ENCODE results near the gene IKBKE. TPM values are rescaled to one million over a fixed set of nuclear protein-coding genes. Genes with fewer than 3 reads are reported as not detected.

Gene IKBKE
- total RNA-seq, 1 donor from 2014 or later, result 2.9 TPM

GRCh38 chr1:206489980-206490770 lies 19.9 kb downstream of the IKBKE start:
- Histone ChIP-seq H3K36me3 (ENCODE audit: control insufficient read depth, insufficient read depth, low read length) (peaks cover 26% of the 10 kb centered on the region), H3K27me3 (ENCODE audit: control insufficient read depth, insufficient read depth, low read length) (no peaks in the 10 kb centered on the region), H3K4me3 (ENCODE audit: low read depth, low read length) (no peak overlapping the region)
- TF ChIP-seq CTCF (IDR thresholded peaks at IDR 0.05; ENCODE audit: insufficient read depth, low read length, severe bottlenecking), result peak; percentile 99
- no peak for FAIRE-seq
- DNase-seq (ENCODE audit: low read depth), result peak; percentile 47

- no peak for TF ChIP-seq CTCF (IDR thresholded peaks at IDR 0.05; ENCODE audit: insufficient read depth, low read length, severe bottlenecking)
- Histone ChIP-seq H3K36me3 (ENCODE audit: control insufficient read depth, insufficient read depth, low read length) (peaks cover 26% of the 10 kb centered on the region), H3K4me3 (ENCODE audit: low read depth, low read length) (no peak overlapping the region), H3K27me3 (ENCODE audit: control insufficient read depth, insufficient read depth, low read length) (no peaks in the 10 kb centered on the region)
- no peak for FAIRE-seq
- DNase-seq (ENCODE audit: low read depth), result no peak
Measured at GRCh38 chr1:206490771-206491405, 20.6 kb downstream of the IKBKE start.

DNA sequence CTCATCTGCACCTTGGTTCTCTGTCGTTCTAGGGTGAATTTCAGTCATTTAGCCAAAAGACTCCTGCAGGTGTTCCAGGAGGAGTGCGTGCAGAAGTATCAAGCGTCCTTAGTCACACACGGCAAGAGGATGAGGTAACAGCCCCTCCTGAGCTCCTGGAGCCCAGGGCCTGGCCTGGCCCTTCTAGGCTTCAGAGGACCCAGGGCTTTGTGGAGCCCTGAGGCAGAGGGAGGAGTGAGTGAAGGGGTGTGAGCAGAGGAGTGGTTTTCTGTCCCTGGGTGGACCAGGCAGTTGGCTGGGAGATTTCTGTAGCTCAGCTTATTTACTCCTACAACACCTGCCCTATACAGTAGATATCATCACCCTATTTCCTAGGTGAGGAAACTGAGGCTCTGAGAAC lies 21.3 kb downstream of the IKBKE start:
- Histone ChIP-seq H3K27me3 (ENCODE audit: control insufficient read depth, insufficient read depth, low read length) (no peaks in the 10 kb centered on the region), H3K4me3 (ENCODE audit: low read depth, low read length) (no peak overlapping the region), H3K36me3 (ENCODE audit: control insufficient read depth, insufficient read depth, low read length) (peaks cover 26% of the 10 kb centered on the region)
- DNase-seq (ENCODE audit: low read depth) (no peak), FAIRE-seq (no peak)
- TF ChIP-seq CTCF (IDR thresholded peaks at IDR 0.05; ENCODE audit: insufficient read depth, low read length, severe bottlenecking), result no peak

- Histone ChIP-seq H3K4me3 (ENCODE audit: low read depth, low read length) (no peak overlapping the region), H3K36me3 (ENCODE audit: control insufficient read depth, insufficient read depth, low read length) (peaks cover 24% of the 10 kb centered on the region), H3K27me3 (ENCODE audit: control insufficient read depth, insufficient read depth, low read length) (no peaks in the 10 kb centered on the region)
- FAIRE-seq (no peak), DNase-seq (ENCODE audit: low read depth) (no peak)
- no peak for TF ChIP-seq CTCF (IDR thresholded peaks at IDR 0.05; ENCODE audit: insufficient read depth, low read length, severe bottlenecking)
Measured at GRCh38 chr1:206492589-206492988, 22.3 kb downstream of the IKBKE start.

GRCh38 chr1:206493279-206493678 lies 23.0 kb downstream of the IKBKE start:
- peaks cover 20% of the 10 kb centered on the region for H3K36me3 ChIP-seq (ENCODE audit: control insufficient read depth, insufficient read depth, low read length)
- no peak for TF ChIP-seq CTCF (IDR thresholded peaks at IDR 0.05; ENCODE audit: insufficient read depth, low read length, severe bottlenecking)
- FAIRE-seq, result no peak

More at GRCh38 chr1:206493279-206493678, 23.0 kb downstream of the IKBKE start:
- Histone ChIP-seq H3K4me3 (ENCODE audit: low read depth, low read length) (no peak overlapping the region), H3K27me3 (ENCODE audit: control insufficient read depth, insufficient read depth, low read length) (no peaks in the 10 kb centered on the region)
- no peak for DNase-seq (ENCODE audit: low read depth)

Measured in bronchial epithelial cell (primary cell).